Glutamatergic neuron (in vitro differentiated cells): ENCODE measurements around the gene BZW2. TPM values are rescaled to one million over a fixed set of nuclear protein-coding genes. Genes with fewer than 3 reads are reported as not detected.

Experiments
- DNase-seq: peaks from one replicate; pipeline ENCODE4 v3.0.0; 2022
- H3K27ac Mint-ChIP-seq: one replicate; pipeline ENCODE4 v1.8.0; 2020; ENCODE audit warnings: mild to moderate bottlenecking, mixed read lengths, inconsistent platforms; ENCODE audit not compliant: unreplicated experiment
- H3K27me3 Mint-ChIP-seq: one replicate; pipeline ENCODE4 v1.8.0; 2020; ENCODE audit warnings: mild to moderate bottlenecking, moderate library complexity, mixed read lengths, inconsistent platforms; ENCODE audit not compliant: unreplicated experiment
- H3K36me3 Mint-ChIP-seq: one replicate; pipeline ENCODE4 v1.8.0; 2020; ENCODE audit warnings: mild to moderate bottlenecking, mixed read lengths, inconsistent platforms; ENCODE audit not compliant: unreplicated experiment
- H3K4me1 Mint-ChIP-seq: one replicate; pipeline ENCODE4 v1.8.0; 2020; ENCODE audit warnings: mild to moderate bottlenecking, low read depth, mixed read lengths, inconsistent platforms; ENCODE audit not compliant: unreplicated experiment
- H3K4me3 Mint-ChIP-seq: one replicate; pipeline ENCODE4 v1.8.0; 2020; ENCODE audit warnings: mild to moderate bottlenecking, mixed read lengths, inconsistent platforms; ENCODE audit not compliant: unreplicated experiment
- H3K9me3 Mint-ChIP-seq: one replicate; pipeline ENCODE4 v1.8.0; 2020; ENCODE audit warnings: mild to moderate bottlenecking, moderate library complexity, mixed read lengths, inconsistent platforms; ENCODE audit not compliant: unreplicated experiment
- total RNA-seq: library from RNA; stranded (reverse); fragmentation: NEBNext Ultra II Directional; extraction: Animal tissue kit (Norgen Biotek cat#: 25700); gene quantifications from one replicate; pipeline ENCODE4 v1.2.1, GENCODE V29; 2021; ENCODE audit not compliant: unreplicated experiment
- TF ChIP-seq, protein P1 (sequence below): fragments of 200-600 bp; sonication (generic); IDR thresholded peaks from one replicate; pipeline ENCODE4 v1.5.0; 2021; ENCODE audit not compliant: partially characterized antibody, unreplicated experiment

The BZW2 gene
- total RNA-seq, 1 donor from 2014 or later = 86.7 TPM

DNA sequence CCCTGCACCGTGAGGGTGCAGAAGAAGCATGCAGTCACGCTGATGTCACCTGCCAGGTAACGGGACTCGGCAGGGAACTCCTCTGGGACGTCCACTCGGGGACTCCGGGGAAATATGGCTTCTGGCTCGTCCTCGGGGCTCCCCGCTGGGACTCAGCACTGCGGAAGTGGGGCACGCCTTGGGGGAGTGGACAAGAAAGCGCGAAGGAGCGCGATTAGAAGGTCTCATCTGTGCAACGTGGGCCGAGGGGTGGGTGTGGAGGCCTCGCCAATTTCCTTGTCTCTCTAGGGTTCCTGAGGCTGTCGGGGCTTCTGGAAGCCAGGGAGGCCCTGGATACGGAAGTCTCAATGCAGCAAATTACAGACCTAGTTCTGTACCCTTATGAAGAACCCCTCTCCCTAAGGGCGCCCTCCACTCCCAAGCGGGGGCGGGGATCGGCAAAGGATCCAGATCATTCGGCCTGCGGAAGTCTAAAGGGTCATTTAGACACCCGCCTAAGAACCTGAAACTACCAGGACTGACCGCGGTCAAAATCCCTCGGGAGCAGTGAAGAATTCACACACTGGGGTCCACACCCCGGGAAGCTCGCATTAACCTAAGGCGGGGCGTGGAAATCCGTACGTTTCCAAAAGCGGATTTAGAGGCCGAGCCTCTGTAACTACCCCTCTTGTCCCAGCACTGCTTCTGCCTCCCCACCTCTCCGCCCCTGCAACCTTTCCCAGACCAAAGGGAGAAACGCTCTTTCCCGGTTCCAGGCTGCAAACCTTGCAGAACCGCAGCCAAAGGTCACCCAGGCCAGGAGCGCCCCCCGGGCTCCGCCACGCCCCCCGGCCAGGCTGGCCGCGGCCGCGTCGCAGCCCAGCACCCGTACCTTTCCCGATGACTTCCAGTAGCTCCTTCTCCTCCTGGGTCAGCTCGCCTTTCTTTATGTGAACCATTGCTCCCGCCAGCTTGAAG is 1.1 kb upstream of the BZW2 start:
- Mint-ChIP-seq H3K27me3 (peaks cover 9% of the 10 kb centered on the region), H3K36me3 (no peaks in the 10 kb centered on the region), H3K27ac (peak overlapping the region; percentile 100), H3K9me3 (peaks cover 12% of the 10 kb centered on the region), H3K4me1 (peaks cover 24% of the 10 kb centered on the region), H3K4me3 (peak overlapping the region; percentile 99)
- TF ChIP-seq, protein P1, sequence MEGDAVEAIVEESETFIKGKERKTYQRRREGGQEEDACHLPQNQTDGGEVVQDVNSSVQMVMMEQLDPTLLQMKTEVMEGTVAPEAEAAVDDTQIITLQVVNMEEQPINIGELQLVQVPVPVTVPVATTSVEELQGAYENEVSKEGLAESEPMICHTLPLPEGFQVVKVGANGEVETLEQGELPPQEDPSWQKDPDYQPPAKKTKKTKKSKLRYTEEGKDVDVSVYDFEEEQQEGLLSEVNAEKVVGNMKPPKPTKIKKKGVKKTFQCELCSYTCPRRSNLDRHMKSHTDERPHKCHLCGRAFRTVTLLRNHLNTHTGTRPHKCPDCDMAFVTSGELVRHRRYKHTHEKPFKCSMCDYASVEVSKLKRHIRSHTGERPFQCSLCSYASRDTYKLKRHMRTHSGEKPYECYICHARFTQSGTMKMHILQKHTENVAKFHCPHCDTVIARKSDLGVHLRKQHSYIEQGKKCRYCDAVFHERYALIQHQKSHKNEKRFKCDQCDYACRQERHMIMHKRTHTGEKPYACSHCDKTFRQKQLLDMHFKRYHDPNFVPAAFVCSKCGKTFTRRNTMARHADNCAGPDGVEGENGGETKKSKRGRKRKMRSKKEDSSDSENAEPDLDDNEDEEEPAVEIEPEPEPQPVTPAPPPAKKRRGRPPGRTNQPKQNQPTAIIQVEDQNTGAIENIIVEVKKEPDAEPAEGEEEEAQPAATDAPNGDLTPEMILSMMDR = no peak
- peak; percentile 67 for DNase-seq

DNA sequence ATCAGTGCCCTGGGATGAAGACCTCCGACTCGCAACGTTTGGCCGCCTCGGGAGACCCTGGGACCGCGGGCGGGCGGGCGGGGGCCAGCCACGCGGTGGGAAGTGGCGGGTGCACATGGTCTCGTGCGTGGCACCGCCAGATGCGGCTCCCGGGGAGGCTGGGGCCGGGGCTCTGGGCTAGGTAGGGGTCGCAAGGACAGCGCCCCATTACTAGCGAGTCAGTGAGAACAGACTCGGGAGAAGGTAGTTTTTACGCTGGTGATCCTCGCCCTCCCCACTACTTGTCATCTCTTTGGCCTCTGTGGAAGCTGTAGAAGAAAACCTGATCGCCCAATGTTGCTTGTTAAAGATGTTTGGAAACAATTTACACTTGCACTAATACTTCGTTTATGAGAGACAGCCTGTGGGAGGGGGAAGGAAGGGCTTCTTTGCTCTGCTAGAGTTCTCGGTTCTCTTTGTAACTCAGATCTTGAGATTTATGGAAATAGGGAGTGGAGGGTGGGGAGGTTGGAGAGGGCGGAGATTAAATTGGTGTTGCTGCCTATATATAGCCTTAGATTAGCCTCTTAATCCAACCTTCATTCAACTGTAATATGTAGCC is 591 bp downstream of the BZW2 start:
- peak; percentile 60 for DNase-seq
- Mint-ChIP-seq H3K36me3 (no peaks in the 10 kb centered on the region), H3K27me3 (peaks cover 9% of the 10 kb centered on the region), H3K4me3 (peak overlapping the region; percentile 99), H3K27ac (peak overlapping the region; percentile 100), H3K9me3 (peaks cover 12% of the 10 kb centered on the region), H3K4me1 (peaks cover 30% of the 10 kb centered on the region)
- TF ChIP-seq, protein P1 = no peak

GRCh38 chr7:16647435-16647960 is 1.5 kb downstream of the BZW2 start:
- Mint-ChIP-seq H3K27ac (peak overlapping the region; percentile 89), H3K9me3 (peaks cover 12% of the 10 kb centered on the region), H3K4me1 (peaks cover 34% of the 10 kb centered on the region), H3K4me3 (peak overlapping the region; percentile 90), H3K36me3 (no peaks in the 10 kb centered on the region), H3K27me3 (peaks cover 9% of the 10 kb centered on the region)
- DNase-seq = no peak
- TF ChIP-seq, protein P1 = no peak

- peak overlapping the region; percentile 10 for H3K27ac Mint-ChIP-seq
- H3K27me3 Mint-ChIP-seq = peaks cover 9% of the 10 kb centered on the region
- DNase-seq = no peak
- no peaks in the 10 kb centered on the region for H3K36me3 Mint-ChIP-seq
- H3K4me3 Mint-ChIP-seq = peak overlapping the region; percentile 72
- peaks cover 36% of the 10 kb centered on the region for H3K4me1 Mint-ChIP-seq
- H3K9me3 Mint-ChIP-seq = peaks cover 12% of the 10 kb centered on the region
- TF ChIP-seq, protein P1 = no peak
These were observed 2.6 kb downstream of the BZW2 start for GRCh38 chr7:16648551-16648950.
